Posterior vena cava (tissue), 2 donors: ENCODE data around the gene ABCA13. TPM values are rescaled to one million over a fixed set of nuclear protein-coding genes. Genes with fewer than 3 reads are reported as not detected.

Source experiments
- DNase-seq: peaks from one replicate; pipeline ENCODE4 v3.0.0-alpha.2; 2020; ENCODE audit warnings: low spot score
- intact Hi-C, 2 donors: fragments of 100-400 bp; cut with DNase I; formaldehyde crosslinking; loops; one replicate each; pipeline versions ENCODE4 v1.14.1 to v1.14.2; 2022 to 2023
- total RNA-seq, 2 donors: library from RNA; stranded (reverse); fragmentation: NEBNext Ultra II Directional; extraction: Animal tissue kit (Norgen Biotek cat#: 25700); gene quantifications; one replicate each; pipeline ENCODE4 v1.2.1, GENCODE V29; 2021
- donor health status: DM: yes; HTN: yes; CAD: no.
- donor health status: DM: yes; HTN: yes; CAD: no.

The ABCA13 gene
- total RNA-seq, 2 donors from 2014 or later, result 0.10 to 0.19 TPM

GRCh38 chr7:48408731-48409130, 237.5 kb downstream of the ABCA13 start:
- DNase-seq, result no peak
- intact Hi-C loops, result no loop called here

- intact Hi-C loops, result no loop called here
- DNase-seq, result no peak
Observed at GRCh38 chr7:48411619-48412018, 240.4 kb downstream of the ABCA13 start.

GRCh38 chr7:48414011-48414732, 242.9 kb downstream of the ABCA13 start:
- no peak for DNase-seq
- intact Hi-C loops, result no loop called here

GRCh38 chr7:48416327-48416908, 245.2 kb downstream of the ABCA13 start:
- intact Hi-C loops, result no loop called here
- DNase-seq, result no peak

- no peak for DNase-seq
- intact Hi-C loops, result no loop called here
Observed at GRCh38 chr7:48419401-48419800, 248.1 kb downstream of the ABCA13 start.

GRCh38 chr7:48420206-48420605, 248.9 kb downstream of the ABCA13 start:
- no peak for DNase-seq
- intact Hi-C loops, result no loop called here

GRCh38 chr7:48421357-48421756, 250.1 kb downstream of the ABCA13 start:
- no peak for DNase-seq
- intact Hi-C loops, result no loop called here

- intact Hi-C loops, result no loop called here
- DNase-seq, result no peak
Observed at GRCh38 chr7:48424731-48425130, 253.5 kb downstream of the ABCA13 start.

- intact Hi-C loops, result no loop called here
Observed at GRCh38 chr7:48426331-48426965, 255.2 kb downstream of the ABCA13 start.

GRCh38 chr7:48426966-48427555, 255.8 kb downstream of the ABCA13 start:
- intact Hi-C loops, result no loop called here

More at GRCh38 chr7:48426331-48426965, 255.2 kb downstream of the ABCA13 start:
- DNase-seq, result no peak

GRCh38 chr7:48427671-48428070, 256.4 kb downstream of the ABCA13 start:
- intact Hi-C loops, result no loop called here
- DNase-seq, result no peak

More at GRCh38 chr7:48426966-48427555, 255.8 kb downstream of the ABCA13 start:
- no peak for DNase-seq

GRCh38 chr7:48428091-48428684, 256.9 kb downstream of the ABCA13 start:
- intact Hi-C loops, result no loop called here
- no peak for DNase-seq

GRCh38 chr7:48429117-48429516, 257.9 kb downstream of the ABCA13 start:
- intact Hi-C loops, result no loop called here
- no peak for DNase-seq

GRCh38 chr7:48438206-48438605, 266.9 kb downstream of the ABCA13 start:
- intact Hi-C loops, result no loop called here
- no peak for DNase-seq

- intact Hi-C loops, result no loop called here
- no peak for DNase-seq
Observed at GRCh38 chr7:48441848-48442492, 270.7 kb downstream of the ABCA13 start.

GRCh38 chr7:48443051-48443450, 271.8 kb downstream of the ABCA13 start:
- intact Hi-C loops, result no loop called here
- no peak for DNase-seq

- intact Hi-C loops, result no loop called here
- no peak for DNase-seq
Observed at GRCh38 chr7:48446721-48447120, 275.5 kb downstream of the ABCA13 start.

- intact Hi-C loops, result no loop called here
- DNase-seq, result no peak
Observed at GRCh38 chr7:48452218-48452617, 281.0 kb downstream of the ABCA13 start.

GRCh38 chr7:48454750-48455192, 283.5 kb downstream of the ABCA13 start:
- intact Hi-C loops, result loop anchor here in 1 of 2 donors (5.0 kb wide), 1 partner anchor 763 kb away; no protein-coding TSS in a partner anchor

More at GRCh38 chr7:48454750-48455192, 283.5 kb downstream of the ABCA13 start:
- DNase-seq, result peak; percentile 77
